ENCODE results near the gene PPM1N.

Gene PPM1N

DNA sequence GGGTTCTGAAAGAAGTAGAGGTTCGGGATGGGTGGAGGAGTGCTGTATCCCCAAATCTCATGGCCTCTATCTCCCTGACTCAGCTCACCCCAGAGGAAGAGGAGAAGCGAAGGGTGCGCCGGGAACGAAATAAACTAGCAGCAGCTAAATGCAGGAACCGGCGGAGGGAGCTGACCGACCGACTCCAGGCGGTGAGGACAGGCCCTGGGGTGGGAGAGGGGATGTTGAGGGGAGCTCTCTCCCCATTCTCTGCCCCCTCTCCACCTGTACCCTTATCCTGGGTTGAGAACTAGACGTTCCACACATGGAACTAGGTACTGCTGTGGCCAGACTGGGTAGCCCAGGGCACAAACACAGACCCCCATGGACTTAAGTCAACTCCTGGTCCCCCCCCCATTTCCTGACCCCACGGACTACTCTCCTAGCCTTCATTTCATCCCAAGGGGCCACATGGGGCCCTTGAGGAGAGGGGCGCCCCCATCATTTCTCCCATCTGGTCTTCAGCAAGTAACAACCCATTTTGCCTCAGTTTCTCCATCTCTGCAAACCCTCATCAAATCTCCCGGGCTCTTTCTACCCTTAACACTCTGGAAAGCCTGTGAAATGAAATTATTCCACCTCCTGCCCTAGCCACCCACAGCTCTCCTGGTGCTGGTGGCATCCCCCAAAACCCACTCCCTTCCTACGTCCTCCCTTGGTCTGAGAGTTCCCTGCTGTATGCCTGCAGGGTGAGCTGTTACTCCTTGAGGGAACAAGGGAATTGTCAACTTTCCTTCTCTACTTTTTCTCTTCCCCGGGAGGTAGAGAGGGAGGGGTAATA is 26.9 kb upstream of the PPM1N start:
- no peak for DNase-seq

DNA sequence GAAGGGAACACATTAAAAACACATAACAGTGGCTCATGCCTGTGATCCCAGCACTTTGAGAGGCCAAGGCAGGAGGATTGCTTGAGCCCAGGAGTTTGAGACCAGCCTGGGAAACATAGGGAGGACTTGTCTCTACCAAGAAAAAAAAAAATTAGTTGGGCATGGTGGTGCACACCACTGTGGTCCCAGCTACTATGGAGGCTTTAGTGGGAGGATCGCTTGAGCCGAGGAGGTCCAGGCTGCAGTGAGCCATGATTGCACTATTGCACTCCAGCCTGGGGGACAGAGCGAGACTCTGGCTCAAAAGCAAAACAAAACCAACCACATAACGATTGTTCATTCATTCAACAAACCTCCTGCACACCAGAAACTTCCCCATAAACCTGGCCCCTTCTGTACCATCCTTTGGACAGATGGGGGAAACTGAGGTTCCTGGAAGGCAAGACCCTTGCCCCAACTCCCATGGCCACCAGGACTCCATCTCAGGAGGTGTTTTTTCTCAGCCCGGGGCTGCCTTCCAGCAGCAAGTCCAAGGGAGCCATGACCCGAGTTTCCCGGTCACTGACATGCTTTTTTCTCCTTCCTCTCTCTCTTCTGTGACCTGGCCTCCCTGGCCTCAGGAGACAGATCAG is 26.2 kb upstream of the PPM1N start:
- no peak for DNase-seq

DNA sequence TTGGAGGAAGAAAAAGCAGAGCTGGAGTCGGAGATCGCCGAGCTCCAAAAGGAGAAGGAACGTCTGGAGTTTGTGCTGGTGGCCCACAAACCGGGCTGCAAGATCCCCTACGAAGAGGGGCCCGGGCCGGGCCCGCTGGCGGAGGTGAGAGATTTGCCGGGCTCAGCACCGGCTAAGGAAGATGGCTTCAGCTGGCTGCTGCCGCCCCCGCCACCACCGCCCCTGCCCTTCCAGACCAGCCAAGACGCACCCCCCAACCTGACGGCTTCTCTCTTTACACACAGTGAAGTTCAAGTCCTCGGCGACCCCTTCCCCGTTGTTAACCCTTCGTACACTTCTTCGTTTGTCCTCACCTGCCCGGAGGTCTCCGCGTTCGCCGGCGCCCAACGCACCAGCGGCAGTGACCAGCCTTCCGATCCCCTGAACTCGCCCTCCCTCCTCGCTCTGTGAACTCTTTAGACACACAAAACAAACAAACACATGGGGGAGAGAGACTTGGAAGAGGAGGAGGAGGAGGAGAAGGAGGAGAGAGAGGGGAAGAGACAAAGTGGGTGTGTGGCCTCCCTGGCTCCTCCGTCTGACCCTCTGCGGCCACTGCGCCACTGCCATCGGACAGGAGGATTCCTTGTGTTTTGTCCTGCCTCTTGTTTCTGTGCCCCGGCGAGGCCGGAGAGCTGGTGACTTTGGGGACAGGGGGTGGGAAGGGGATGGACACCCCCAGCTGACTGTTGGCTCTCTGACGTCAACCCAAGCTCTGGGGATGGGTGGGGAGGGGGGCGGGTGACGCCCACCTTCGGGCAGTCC is 25.5 kb upstream of the PPM1N start:
- DNase-seq = no peak

DNA sequence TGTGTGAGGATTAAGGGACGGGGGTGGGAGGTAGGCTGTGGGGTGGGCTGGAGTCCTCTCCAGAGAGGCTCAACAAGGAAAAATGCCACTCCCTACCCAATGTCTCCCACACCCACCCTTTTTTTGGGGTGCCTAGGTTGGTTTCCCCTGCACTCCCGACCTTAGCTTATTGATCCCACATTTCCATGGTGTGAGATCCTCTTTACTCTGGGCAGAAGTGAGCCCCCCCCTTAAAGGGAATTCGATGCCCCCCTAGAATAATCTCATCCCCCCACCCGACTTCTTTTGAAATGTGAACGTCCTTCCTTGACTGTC is 24.9 kb upstream of the PPM1N start:
- DNase-seq = no peak

DNA sequence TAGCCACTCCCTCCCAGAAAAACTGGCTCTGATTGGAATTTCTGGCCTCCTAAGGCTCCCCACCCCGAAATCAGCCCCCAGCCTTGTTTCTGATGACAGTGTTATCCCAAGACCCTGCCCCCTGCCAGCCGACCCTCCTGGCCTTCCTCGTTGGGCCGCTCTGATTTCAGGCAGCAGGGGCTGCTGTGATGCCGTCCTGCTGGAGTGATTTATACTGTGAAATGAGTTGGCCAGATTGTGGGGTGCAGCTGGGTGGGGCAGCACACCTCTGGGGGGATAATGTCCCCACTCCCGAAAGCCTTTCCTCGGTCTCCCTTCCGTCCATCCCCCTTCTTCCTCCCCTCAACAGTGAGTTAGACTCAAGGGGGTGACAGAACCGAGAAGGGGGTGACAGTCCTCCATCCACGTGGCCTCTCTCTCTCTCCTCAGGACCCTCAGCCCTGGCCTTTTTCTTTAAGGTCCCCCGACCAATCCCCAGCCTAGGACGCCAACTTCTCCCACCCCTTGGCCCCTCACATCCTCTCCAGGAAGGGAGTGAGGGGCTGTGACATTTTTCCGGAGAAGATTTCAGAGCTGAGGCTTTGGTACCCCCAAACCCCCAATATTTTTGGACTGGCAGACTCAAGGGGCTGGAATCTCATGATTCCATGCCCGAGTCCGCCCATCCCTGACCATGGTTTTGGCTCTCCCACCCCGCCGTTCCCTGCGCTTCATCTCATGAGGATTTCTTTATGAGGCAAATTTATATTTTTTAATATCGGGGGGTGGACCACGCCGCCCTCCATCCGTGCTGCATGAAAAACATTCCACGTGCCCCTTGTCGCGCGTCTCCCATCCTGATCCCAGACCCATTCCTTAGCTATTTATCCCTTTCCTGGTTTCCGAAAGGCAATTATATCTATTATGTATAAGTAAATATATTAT is 24.3 kb upstream of the PPM1N start:
- no peak for DNase-seq

DNA sequence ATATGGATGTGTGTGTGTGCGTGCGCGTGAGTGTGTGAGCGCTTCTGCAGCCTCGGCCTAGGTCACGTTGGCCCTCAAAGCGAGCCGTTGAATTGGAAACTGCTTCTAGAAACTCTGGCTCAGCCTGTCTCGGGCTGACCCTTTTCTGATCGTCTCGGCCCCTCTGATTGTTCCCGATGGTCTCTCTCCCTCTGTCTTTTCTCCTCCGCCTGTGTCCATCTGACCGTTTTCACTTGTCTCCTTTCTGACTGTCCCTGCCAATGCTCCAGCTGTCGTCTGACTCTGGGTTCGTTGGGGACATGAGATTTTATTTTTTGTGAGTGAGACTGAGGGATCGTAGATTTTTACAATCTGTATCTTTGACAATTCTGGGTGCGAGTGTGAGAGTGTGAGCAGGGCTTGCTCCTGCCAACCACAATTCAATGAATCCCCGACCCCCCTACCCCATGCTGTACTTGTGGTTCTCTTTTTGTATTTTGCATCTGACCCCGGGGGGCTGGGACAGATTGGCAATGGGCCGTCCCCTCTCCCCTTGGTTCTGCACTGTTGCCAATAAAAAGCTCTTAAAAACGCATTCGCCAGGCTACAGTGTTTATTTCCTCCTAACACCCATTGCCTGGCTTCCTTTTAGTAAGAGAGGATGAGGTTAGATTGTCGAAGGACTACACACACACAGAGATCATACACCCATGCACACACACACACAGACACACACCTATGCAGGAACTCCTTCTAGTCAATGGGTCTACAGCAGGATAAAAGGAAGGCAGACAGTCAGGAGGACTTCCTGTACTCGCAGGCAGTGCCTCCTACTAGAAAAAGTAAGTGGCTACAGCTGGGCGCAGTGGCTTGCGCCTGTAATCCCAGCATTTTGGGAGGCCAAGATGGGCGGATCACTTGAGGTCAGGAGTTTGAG is 23.4 kb upstream of the PPM1N start:
- DNase-seq = no peak

DNA sequence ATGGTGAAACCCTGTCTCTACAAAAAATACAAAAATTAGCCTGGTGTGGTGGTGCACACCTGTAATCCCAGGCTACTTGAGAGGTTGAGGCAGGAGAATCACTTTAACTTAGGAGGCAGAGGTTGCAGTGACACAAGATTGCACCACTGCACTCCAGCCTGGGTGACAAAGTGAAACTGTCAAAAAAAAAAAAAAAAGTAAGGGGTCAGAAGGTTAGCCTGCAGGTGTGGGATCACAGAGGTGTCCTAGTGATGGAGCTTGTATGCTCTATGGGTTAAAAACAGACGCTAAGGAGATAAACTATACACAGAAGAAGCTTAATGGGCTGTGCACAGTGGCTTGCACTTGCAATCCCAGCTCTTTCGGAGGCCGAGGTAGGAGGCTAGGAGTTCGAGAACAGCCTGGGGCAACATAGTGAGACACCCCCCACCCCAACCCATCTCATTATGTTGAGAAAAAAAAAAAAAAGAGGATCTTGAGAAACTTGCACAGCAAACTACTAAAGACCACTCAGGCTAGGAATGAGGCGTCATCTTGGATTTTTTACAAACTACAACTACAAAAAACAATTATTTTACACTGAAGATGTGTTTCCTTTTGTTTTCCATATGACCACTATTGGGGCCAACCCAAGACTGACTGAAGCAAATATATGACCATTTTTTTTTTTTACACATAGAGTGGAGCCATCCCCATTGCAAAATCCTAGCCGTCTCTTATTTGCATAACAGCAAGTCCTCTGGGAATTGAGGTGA is 22.5 kb upstream of the PPM1N start:
- DNase-seq = no peak

DNA sequence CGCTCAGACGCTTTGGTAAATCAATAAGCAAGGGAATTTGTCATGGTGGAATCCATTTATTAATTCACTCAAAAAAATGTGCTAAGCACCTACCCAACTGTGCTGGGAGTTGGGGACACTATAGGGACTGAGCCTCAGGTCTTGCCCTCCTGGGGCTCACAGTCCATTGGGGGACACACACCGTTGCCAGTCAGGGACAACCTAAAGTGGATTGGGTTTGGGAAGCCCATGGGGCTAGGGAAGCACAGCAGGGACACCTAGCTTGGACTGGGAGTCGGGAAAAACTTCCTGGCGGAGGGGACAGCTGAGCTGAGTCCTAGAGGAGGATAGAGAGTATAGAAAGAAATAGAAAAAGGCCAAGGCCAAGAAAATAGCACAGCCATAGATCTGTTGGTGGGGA is 21.9 kb upstream of the PPM1N start:
- DNase-seq = no peak

DNA sequence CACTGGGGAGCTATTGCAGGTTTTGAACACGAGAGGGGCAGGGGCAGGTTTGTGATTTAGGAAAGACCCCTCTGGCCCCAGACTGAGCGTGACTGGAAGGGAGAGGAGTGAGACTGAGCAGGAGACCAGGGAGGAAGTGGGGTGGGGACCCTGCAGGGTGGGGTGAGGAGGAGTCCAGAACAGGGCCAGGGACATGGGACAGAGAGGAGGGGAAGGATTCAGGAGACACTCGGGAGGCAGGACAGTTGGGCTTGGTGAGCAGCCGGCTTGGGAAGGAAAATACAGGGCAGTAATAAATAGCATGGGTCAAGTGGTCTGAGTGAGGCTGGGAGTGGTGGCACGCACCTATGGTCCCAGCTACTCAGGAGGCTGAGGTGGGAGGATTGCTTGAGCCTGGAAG is 21.1 kb upstream of the PPM1N start:
- no peak for DNase-seq

DNA sequence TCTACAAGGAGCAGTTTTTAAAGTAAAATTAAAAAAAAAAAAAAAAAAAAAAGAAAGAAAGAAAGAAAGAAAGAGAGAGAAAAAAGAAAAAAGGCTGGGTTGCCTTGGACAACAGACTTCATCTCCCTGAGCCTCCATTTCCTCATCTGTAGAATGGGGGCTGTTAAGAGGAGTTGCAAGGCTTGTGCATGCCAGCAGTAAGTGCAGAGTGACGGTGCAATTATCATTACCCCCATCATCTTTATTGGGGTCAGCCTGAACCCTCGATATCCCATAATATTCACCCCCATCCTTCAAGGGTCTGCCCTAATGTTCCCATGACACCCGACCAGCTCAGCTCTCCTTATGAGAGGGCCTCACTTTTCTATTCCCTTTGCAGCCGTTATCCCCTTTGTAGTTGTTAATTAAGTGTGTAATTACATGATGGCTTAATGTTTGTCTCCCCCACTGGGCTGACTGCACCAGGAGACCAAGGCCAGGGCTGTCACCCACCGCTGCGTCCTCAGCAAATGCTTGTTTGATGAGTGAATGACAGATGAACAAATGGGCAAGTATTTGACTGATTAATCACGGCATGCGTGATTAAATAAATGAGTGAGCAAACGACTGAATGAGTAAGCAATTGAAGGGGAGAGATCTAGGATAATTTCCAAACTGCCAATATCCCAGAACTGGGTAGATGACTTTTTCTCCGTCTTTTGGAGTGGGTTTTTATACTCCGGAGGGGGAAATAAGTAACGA is 20.4 kb upstream of the PPM1N start:
- DNase-seq = peak in 1 of 2 donors; percentile 41

DNA sequence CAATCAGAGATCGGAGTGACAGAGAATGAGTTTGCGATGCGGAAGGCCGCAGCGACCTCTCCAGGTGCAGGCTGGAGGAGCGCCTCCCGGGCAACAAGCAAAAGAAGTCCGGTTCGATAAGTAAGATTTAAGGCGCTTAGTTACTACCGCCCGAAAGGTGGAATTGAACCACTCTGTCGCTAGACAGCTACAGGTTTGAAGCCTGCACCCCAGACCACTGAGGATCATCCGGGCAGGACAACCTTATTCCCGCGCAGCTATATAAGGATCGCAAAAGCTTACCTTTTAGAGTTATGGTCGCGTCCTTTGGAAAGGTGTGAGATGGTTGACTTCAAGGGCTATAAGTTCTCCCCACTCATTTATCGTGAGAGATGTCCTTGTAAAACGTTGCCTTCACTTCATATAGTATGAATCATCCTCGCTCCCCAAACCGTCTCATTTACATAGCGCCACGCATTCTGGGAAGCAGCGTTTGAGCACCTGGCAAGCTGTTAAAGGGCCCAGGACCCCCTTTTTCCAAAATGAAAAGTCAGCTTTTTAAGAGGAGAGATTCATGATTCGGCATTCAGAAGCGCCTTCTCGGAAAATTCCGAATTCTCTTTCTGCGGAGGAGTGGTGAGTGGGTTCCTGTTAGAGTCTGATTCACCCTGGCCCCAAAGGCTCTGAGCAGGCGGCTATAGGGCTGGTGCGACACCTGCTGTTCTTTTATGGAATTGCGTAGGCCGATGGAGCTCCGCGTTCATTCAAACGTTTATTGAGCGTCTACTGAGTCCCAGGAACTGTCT is 19.6 kb upstream of the PPM1N start:
- DNase-seq = peak; percentile 90 to 92

DNA sequence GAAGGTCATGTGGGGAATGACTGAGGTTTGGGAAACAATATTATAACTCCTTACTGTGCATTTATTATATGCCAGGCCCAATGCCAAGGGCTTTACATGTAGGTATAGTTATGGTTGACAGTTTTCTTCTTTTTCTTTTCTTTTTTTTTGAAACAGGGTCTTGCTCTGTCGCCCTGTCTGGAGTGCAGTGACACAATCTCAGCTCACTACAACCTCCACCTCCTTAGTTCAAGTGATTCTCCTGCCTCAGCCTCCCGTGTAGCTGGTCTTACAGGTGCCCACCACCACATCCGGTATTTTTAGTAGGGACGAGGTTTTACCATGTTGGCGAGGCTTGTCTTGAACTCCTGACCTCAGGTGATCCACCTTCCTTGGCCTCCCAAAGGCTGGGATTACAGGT is 15.2 kb upstream of the PPM1N start:
- no peak for DNase-seq

DNA sequence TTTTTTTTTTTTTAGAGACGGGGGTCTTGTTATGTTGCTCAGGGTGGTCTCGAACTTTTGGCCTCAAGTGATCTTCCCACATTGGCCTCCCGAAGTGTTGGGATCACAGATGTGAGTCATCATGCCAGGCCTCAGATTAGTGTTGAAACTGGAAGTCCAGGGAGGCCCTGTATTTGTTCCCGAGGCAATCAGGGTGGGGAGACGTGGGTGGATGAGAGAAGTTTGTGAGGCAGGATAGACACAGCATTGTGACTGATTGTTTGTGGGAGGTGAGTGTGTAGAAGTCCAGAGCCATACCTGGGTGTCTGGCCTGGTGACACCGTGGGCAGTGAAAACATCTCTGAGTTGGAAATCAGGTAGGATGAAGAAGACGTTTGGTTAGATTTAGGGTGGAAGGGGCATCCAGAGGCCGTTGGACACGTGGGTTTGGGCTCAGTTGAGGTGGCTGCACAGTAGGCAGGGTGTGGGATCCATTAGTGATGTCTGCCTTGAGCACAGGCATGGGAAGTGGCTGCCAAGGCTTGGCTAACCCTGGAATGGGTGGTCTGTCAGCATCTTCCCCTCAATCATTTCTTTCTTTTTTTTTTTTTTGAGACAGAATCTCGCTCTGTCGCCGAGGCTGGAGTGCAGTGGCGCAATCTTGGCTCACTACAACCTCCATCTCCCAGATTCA is 13.8 kb upstream of the PPM1N start:
- DNase-seq = no peak

DNA sequence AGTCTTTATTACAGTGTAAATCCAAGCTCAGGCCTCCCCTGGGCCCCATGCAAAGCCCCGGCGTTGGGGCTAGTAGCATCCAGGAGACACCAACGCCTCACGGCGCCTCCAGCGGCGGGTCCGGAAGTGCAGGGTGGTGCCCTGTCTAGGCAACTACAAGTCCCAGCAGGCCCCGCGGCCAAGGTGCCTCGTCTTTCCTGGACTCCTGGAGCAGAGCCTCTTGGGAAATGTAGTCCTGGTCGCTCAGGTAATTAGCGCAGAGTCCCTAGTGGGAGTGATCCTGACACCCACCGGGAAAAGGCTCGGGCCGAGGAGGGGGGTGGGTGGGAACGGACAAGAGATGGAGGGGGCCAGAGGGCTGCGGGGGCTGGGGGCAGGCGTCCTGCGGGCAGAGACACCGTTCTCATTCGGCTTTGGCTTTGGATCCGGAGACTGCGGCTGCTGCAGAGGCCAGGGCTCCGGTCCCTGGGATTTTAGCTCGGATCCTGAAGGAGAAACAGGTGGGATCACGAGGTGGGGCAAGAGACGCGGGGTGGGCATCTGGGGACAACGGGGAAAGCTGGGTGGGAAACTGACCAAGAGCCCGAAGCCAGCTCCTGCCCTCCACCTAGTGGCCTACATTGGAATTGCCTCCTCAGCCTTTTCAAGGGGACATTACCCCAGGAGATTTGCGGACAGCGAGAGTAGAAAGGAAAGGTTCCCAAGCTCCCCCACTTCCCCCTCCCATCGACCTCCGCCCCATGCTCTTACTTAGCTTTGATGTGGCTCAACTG is 12.8 kb upstream of the PPM1N start:
- DNase-seq = peak; percentile 98 to 99

DNA sequence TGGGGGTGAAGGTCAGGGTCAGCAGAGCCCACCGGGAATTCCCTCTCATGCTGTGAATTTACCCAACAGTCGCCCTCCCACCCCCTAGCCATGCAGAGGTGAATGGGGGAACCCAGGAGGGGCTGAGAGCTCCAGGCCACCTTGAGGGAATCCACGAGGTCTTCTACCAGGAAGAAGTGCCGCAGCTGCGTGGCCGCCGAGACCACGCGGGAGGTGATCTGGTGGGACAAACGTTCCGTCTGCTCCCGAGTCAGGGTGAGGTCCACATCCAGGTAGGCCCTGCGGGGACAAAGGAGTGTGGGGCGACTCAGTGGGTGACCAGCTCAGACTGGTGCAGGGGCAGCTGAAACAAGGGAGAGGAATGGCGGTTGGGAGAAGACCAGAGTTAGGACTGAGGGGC is 9.5 kb upstream of the PPM1N start:
- no peak for DNase-seq

DNA sequence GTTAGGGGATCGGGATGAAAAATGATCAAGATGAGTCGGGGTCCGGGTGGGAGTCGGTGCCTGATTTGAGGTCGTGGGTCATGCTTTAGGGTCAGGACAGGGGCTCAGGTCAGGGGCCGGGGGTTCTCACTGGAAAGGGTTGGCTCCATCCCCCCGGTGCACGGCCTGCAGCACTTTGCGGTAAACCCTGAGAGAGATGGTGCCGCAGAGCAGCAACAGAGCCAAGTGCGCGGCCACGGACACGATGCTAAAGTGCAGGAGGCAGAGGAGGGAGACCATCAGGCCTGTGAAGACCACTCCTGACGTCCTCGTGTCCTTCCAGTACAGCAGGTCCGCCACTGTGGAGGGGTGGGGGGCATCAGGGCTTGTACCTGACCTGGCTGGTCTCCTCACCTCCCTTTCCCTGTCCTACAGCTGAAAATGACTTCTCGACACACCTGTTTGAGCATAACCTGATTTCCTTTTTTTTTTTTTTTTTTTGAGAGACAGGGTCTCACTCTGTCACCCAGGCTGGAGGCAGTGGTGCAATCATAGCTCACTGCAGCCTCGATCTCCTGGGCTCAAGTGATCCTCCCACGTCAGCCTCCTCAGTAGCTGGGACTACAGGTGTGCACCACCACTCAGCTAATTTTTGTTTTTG is 8.9 kb upstream of the PPM1N start:
- no peak for DNase-seq

DNA sequence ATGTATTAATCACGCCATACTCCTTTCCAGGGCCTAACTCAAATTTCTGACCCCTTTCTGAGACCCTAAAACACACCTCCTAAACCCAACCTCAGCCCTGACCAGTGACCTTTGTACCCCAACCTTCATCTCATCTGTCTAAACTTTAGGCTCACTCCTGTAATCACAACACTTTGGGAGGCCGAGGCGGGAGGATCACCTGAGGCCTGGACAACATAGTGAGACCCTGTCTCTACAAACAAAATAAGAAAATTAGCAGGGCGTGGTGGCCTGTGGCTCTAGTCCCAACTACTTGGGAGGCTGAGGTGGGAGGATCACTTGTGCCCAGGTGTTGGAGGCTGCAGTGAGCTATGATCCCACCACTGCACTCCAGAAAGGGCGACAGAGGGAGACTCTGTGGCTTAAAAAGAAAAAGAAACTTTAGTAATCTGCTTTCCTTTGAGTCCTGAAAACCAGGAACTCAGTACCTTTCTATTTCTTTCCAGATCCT is 6.1 kb upstream of the PPM1N start:
- no peak for DNase-seq

Data from stimulated activated CD4-positive, alpha-beta T cell treated with anti-CD3 and anti-CD28 coated beads, Interleukin-2, amount 100 ng/mL, for 48 hours (primary cell).